Sigmoid colon (tissue), 4 donors: ENCODE results near the gene GFPT1.

Source experiments
- CTCF ChIP-seq, 4 experiments: fragments of 450-650 bp in 3 of 4; fragments of 200-600 bp in 1 of 4; IDR thresholded peaks; one replicate each; pipeline ENCODE4 v1.5.1; 2016 to 2019; ENCODE audit warnings: antibody characterized with exemption in 4 of 4, mild to moderate bottlenecking in 3 of 4, moderate library complexity in 2 of 4
- EP300 ChIP-seq, 4 donors: sonication (generic); formaldehyde crosslinking; IDR thresholded peaks; one replicate each; pipeline ENCODE4 v1.6.1; 2017; ENCODE audit warnings: antibody characterized with exemption in 4 of 4
- POLR2A ChIP-seq, 2 donors: fragments of 450-650 bp; IDR thresholded peaks; one replicate each; pipeline ENCODE4 v1.6.1; 2016; ENCODE audit warnings: antibody characterized with exemption in 2 of 2, mild to moderate bottlenecking in 2 of 2, moderate library complexity in 2 of 2

DNA sequence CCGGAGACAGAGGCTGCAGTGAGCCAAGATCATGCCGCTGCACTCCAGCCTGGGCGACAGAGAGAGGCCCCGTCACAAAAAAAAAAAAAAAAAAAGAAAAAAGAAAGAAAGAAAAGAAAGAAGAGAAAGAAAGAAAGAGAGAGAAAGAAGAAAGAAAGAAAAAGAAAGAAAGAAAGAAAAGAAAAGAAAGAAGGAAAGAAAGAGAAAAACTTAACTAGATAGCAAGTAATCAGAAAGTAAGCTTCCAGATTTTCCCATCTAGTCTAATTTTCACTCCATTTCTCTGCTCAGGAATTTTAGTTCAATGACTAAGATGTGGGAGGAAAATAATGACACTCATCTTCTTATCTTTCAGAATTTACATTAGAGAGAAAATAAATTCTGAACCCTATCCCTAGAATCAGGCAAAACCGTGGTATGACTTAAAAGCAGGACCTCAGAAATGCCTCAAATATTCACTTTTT lies 2.4 kb downstream of the GFPT1 start:
- TF ChIP-seq CTCF (IDR thresholded peaks at IDR 0.05) (no peak), POLR2A (IDR thresholded peaks at IDR 0.05) (no peak), EP300 (IDR thresholded peaks at IDR 0.05) (no peak)
